ENCODE measurements around the gene FAM168B. TPM values are rescaled to one million over a fixed set of nuclear protein-coding genes. Genes with fewer than 3 reads are reported as not detected.

FAM168B gene
- total RNA-seq, 1 experiment from 2014 or later, result 81.4 TPM

GRCh38 chr2:131123192-131123591 is 29.9 kb upstream of the FAM168B start:
- Histone ChIP-seq H4K20me1 (ENCODE audit: control insufficient read depth, insufficient read depth, insufficient read length) (no peaks in the 10 kb centered on the region), H2BK15ac (ENCODE audit: low read depth, low read length) (no peak overlapping the region)

More at GRCh38 chr2:131123192-131123591, 29.9 kb upstream of the FAM168B start:
- Histone ChIP-seq H3K79me2 (ENCODE audit: insufficient read depth, low read length) (peaks cover 9% of the 10 kb centered on the region; the same call in 1 of the 2 replicates), H3K4me1 (ENCODE audit: insufficient read depth, low read length) (no peaks in the 10 kb centered on the region), H4K5ac (ENCODE audit: insufficient read length, low read depth, low read length) (no peak overlapping the region), H3K14ac (ENCODE audit: insufficient read depth, low read length) (no peak overlapping the region), H3K9me3 (ENCODE audit: control insufficient read depth, low read depth, low read length) (no peaks in the 10 kb centered on the region), H3K56ac (ENCODE audit: insufficient read length, low read depth, low read length) (no peak overlapping the region), H3K18ac (ENCODE audit: insufficient read length, low read depth, low read length) (no peak overlapping the region), H3T11ph (ENCODE audit: low read length) (no peak overlapping the region), H3K23me2 (ENCODE audit: insufficient read length, low read depth, low read length, poor library complexity, severe bottlenecking) (no peaks in the 10 kb centered on the region), H4K8ac (replicated peaks; ENCODE audit: insufficient read length, low read depth, low read length) (no peak overlapping the region), H2BK5ac (ENCODE audit: insufficient read length, low read length) (no peak overlapping the region), H3K27ac (ENCODE audit: insufficient read length, low read depth, low read length) (no peak overlapping the region), H2BK20ac (ENCODE audit: low read depth, low read length, poor library complexity, severe bottlenecking) (no peak overlapping the region), H2AK5ac (ENCODE audit: insufficient read length, low read length) (no peak overlapping the region), H2BK12ac (ENCODE audit: insufficient read length, low read depth, low read length) (no peak overlapping the region), H3K4ac (ENCODE audit: low read depth, low read length) (no peak overlapping the region), H2BK120ac (ENCODE audit: low read depth, low read length, poor library complexity, severe bottlenecking) (no peak overlapping the region), H3K23ac (ENCODE audit: insufficient read length, low read depth, low read length) (no peak overlapping the region), H2AFZ (ENCODE audit: low read length) (no peak overlapping the region), H3K4me2 (ENCODE audit: insufficient read depth, insufficient read length, low read length) (no peak overlapping the region), H3K27me3 (ENCODE audit: insufficient read depth, low read length) (no peaks in the 10 kb centered on the region), H3K79me1 (ENCODE audit: insufficient read depth, low read depth, low read length, poor library complexity, severe bottlenecking) (peaks cover 3% of the 10 kb centered on the region), H4K91ac (ENCODE audit: insufficient read length, low read depth, low read length) (no peak overlapping the region), H3K9ac (ENCODE audit: extremely low read depth, insufficient read length, low read length) (no peak overlapping the region)
- no peaks in the 10 kb centered on the region; a peak in 1 of 5 replicates for H3K9me3 Mint-ChIP-seq
- no peak for TF ChIP-seq CTCF (conservative IDR thresholded peaks at IDR 0.05)
- no peaks in the 10 kb centered on the region; the same call in 1 of the 2 replicates for H3K27me3 Mint-ChIP-seq (ENCODE audit: low read depth)
- WGBS (ENCODE audit: extremely low coverage, insufficient read length, low lambda C conversion rate), result no CpG with 5 or more reads among the region's 3 CpGs
- no peak overlapping the region for H3K4me3 Mint-ChIP-seq
- DNase-seq, result no peak
- peaks cover 5 to 6% of the 10 kb centered on the region in 2 experiments; a peak in 3 of 4 replicates for H3K4me1 Mint-ChIP-seq
- no peak overlapping the region for H3K27ac Mint-ChIP-seq
- peaks cover 37 to 55% (median 54%) of the 10 kb centered on the region in 3 experiments for H3K36me3 Mint-ChIP-seq (ENCODE audit: insufficient read depth in 1 of 3, low read depth in 3 of 3)

All from H9 (cell line).